WTC11 (cell line): ENCODE measurements around the gene SEBOX. TPM values are rescaled to one million over a fixed set of nuclear protein-coding genes. Genes with fewer than 3 reads are reported as not detected.

Source experiments
- ATAC-seq: fragments of 200-7000 bp; cut with Tn5 transposase; 2 replicates; pipeline ENCODE4 v1.10.0; 2021; ENCODE audit warnings: mild to moderate bottlenecking, moderate library complexity
- CTCF ChIA-PET: fragments of 300-600 bp; sonication (Branson Sonifier 250); formaldehyde crosslinking; loops from one replicate; lab custom pipeline; 2021; ENCODE audit warnings: antibody characterized with exemption; lab: Charles Lee
- POLR2A ChIA-PET: fragments of 350-600 bp; sonication (Branson Sonifier 250); formaldehyde crosslinking; loops from one replicate; lab custom pipeline; 2021; ENCODE audit warnings: antibody characterized with exemption; lab: Charles Lee
- DNase-seq: peaks from one replicate; pipeline ENCODE4 v3.0.0; 2021; ENCODE audit warnings: low spot score
- H3K27ac Mint-ChIP-seq: 2 replicates; pipeline ENCODE4 v1.8.0; 2021; ENCODE audit warnings: mixed read lengths
- H3K27me3 Mint-ChIP-seq: 2 replicates; pipeline ENCODE4 v1.8.0; 2021; ENCODE audit warnings: low read depth, mild to moderate bottlenecking, moderate library complexity, mixed read lengths
- H3K36me3 Mint-ChIP-seq: 2 replicates; pipeline ENCODE4 v1.8.0; 2021; ENCODE audit warnings: mixed read lengths
- H3K4me1 Mint-ChIP-seq: 2 replicates; pipeline ENCODE4 v1.8.0; 2022; ENCODE audit warnings: mixed read lengths
- H3K4me3 Mint-ChIP-seq: 2 replicates; pipeline ENCODE4 v1.8.0; 2021; ENCODE audit warnings: mild to moderate bottlenecking, moderate library complexity, mixed read lengths
- H3K9me3 Mint-ChIP-seq: 2 replicates; pipeline ENCODE4 v1.8.0; 2021; ENCODE audit warnings: mixed read lengths
- AFF4 ChIP-seq: sonication (generic); formaldehyde crosslinking; IDR thresholded peaks from 2 replicates; pipeline ENCODE4 v1.8.1; 2023; ENCODE audit warnings: mild to moderate bottlenecking, missing genetic modification reagents, borderline replicate concordance
- FOXJ3 ChIP-seq: sonication (generic); formaldehyde crosslinking; IDR thresholded peaks from 2 replicates; pipeline ENCODE4 v1.9.0; 2021; ENCODE audit warnings: missing genetic modification reagents, mild to moderate bottlenecking, borderline replicate concordance
- GABPB1 ChIP-seq: sonication (generic); formaldehyde crosslinking; IDR thresholded peaks from 2 replicates; pipeline ENCODE4 v1.8.1; 2023; ENCODE audit warnings: mild to moderate bottlenecking, missing genetic modification reagents
- GRHL2 ChIP-seq: fragments of 250-450 bp; sonication (Bioruptor Pico); IDR thresholded peaks from 2 replicates; pipeline ENCODE4 v1.8.0; 2022; ENCODE audit warnings: mild to moderate bottlenecking, moderate library complexity; ENCODE audit not compliant: insufficient replicate concordance, severe bottlenecking
- GTF2I ChIP-seq: fragments of 250-450 bp; sonication (Bioruptor Pico); conservative IDR thresholded peaks from 2 replicates; pipeline ENCODE4 v1.4.0; 2021; ENCODE audit warnings: mild to moderate bottlenecking
- HMGXB4 ChIP-seq: sonication (generic); formaldehyde crosslinking; IDR thresholded peaks from 2 replicates; pipeline ENCODE4 v1.8.1; 2023; ENCODE audit warnings: mild to moderate bottlenecking, moderate library complexity, missing genetic modification reagents
- JUN ChIP-seq: sonication (generic); formaldehyde crosslinking; IDR thresholded peaks from 2 replicates; pipeline ENCODE4 v1.8.0; 2023; ENCODE audit warnings: mild to moderate bottlenecking, missing genetic modification reagents
- MXD4 ChIP-seq: fragments of 250-450 bp; sonication (Bioruptor Pico); IDR thresholded peaks from 2 replicates; pipeline ENCODE4 v1.8.0; 2021; ENCODE audit warnings: mild to moderate bottlenecking, moderate library complexity, borderline replicate concordance
- MYBL2 ChIP-seq: sonication (generic); formaldehyde crosslinking; IDR thresholded peaks from 2 replicates; pipeline ENCODE4 v1.8.1; 2023; ENCODE audit warnings: mild to moderate bottlenecking, moderate library complexity, missing genetic modification reagents
- NR2C2 ChIP-seq: sonication (generic); formaldehyde crosslinking; IDR thresholded peaks from 2 replicates; pipeline ENCODE4 v1.8.0; 2022; ENCODE audit warnings: mild to moderate bottlenecking, missing genetic modification reagents
- SP1 ChIP-seq: sonication (generic); formaldehyde crosslinking; conservative IDR thresholded peaks from 2 replicates; pipeline ENCODE4 v1.8.1; 2022; ENCODE audit warnings: missing genetic modification reagents
- STAT6 ChIP-seq: sonication (generic); formaldehyde crosslinking; conservative IDR thresholded peaks from 2 replicates; pipeline ENCODE4 v1.8.1; 2023; ENCODE audit warnings: mild to moderate bottlenecking, low read depth, missing genetic modification reagents, moderate library complexity
- TEAD4 ChIP-seq: sonication (generic); formaldehyde crosslinking; IDR thresholded peaks from 2 replicates; pipeline ENCODE4 v1.8.0; 2022; ENCODE audit warnings: mild to moderate bottlenecking, missing genetic modification reagents
- ZBTB43 ChIP-seq: sonication (generic); formaldehyde crosslinking; IDR thresholded peaks from 2 replicates; pipeline ENCODE4 v1.8.1; 2023; ENCODE audit warnings: mild to moderate bottlenecking, missing genetic modification reagents
- ZMAT4 ChIP-seq: fragments of 250-450 bp; sonication (Bioruptor Pico); IDR thresholded peaks from 2 replicates; pipeline ENCODE4 v1.9.0; 2021; ENCODE audit warnings: mild to moderate bottlenecking
- ZNF263 ChIP-seq: sonication (generic); formaldehyde crosslinking; IDR thresholded peaks from 2 replicates; pipeline ENCODE4 v1.8.1; 2022; ENCODE audit warnings: low read depth, mild to moderate bottlenecking, moderate library complexity, missing genetic modification reagents
- ZNF317 ChIP-seq: sonication (generic); formaldehyde crosslinking; IDR thresholded peaks from 2 replicates; pipeline ENCODE4 v1.8.1; 2023; ENCODE audit warnings: low read depth, mild to moderate bottlenecking, moderate library complexity, missing genetic modification reagents, borderline replicate concordance
- ZNF671 ChIP-seq: fragments of 250-450 bp; sonication (Bioruptor Pico); IDR thresholded peaks from 2 replicates; pipeline ENCODE4 v1.8.0; 2021; ENCODE audit warnings: mild to moderate bottlenecking
- total RNA-seq: library from RNA; stranded (reverse); gene quantifications from 3 replicates; pipeline ENCODE4 v1.2.3, GENCODE V29; 2021

SEBOX gene
- total RNA-seq, 1 experiment from 2014 or later = not detected

GRCh38 chr17:28368915-28369683 lies 4.1 kb upstream of the SEBOX start (continued):
- TF ChIP-seq GRHL2 (CRISPR knock-in tag) (no peak), ZNF671 (no peak)

- Mint-ChIP-seq H3K27ac (no peak overlapping the region), H3K4me1 (peaks cover 19% of the 10 kb centered on the region), H3K9me3 (no peaks in the 10 kb centered on the region), H3K36me3 (no peaks in the 10 kb centered on the region), H3K4me3 (no peak overlapping the region), H3K27me3 (peaks cover 20% of the 10 kb centered on the region)
- ChIA-PET CTCF (no interaction called here), POLR2A (no interaction called here)
- DNase-seq = no peak
- TF ChIP-seq ZNF317 (CRISPR knock-in tag) = no peak
- peak; percentile 61; the same call in 1 of the 2 replicates for TF ChIP-seq GABPB1
- no peak for ATAC-seq
These were observed 3.4 kb upstream of the SEBOX start for GRCh38 chr17:28368306-28368831.

- Mint-ChIP-seq H3K4me1 (peaks cover 16% of the 10 kb centered on the region), H3K27ac (no peak overlapping the region), H3K27me3 (peaks cover 14% of the 10 kb centered on the region), H3K9me3 (no peaks in the 10 kb centered on the region), H3K36me3 (no peaks in the 10 kb centered on the region)
- no peak for DNase-seq
- POLR2A ChIA-PET = interaction anchor here (1.3 kb wide), 1 partner anchor 10 kb away, joined by 12 read pairs; the partner anchor contains the start of gene POLDIP2
- CTCF ChIA-PET = interaction anchor here (1.1 to 2.5 kb wide), 3 partner anchors 10 to 132 kb away, joined by 3 to 16 read pairs (median 9); partner anchors contain the start of gene POLDIP2
- ATAC-seq = no peak
- no peak for TF ChIP-seq ZBTB43 (CRISPR knock-in tag)
- TF ChIP-seq SP1 = no peak
- TF ChIP-seq STAT6 = no peak
- TF ChIP-seq ZNF263 = no peak
- TF ChIP-seq FOXJ3 (CRISPR knock-in tag) = no peak
- TF ChIP-seq, all 79 proteins: peak for 0
- H3K4me3 Mint-ChIP-seq = no peak overlapping the region
These were observed 2.8 kb upstream of the SEBOX start for GRCh38 chr17:28367641-28368305.

GRCh38 chr17:28366605-28367004 lies 1.6 kb upstream of the SEBOX start:
- DNase-seq (no peak), ATAC-seq (no peak)
- no peaks in the 10 kb centered on the region for H3K9me3 Mint-ChIP-seq
- peaks cover 15% of the 10 kb centered on the region for H3K4me1 Mint-ChIP-seq
- H3K27me3 Mint-ChIP-seq = peaks cover 5% of the 10 kb centered on the region; the same call in 1 of the 2 replicates
- no peak overlapping the region for H3K27ac Mint-ChIP-seq
- POLR2A ChIA-PET = interaction anchor here (1.3 kb wide), 1 partner anchor 9 kb away, joined by 12 read pairs; the partner anchor contains the start of gene POLDIP2
- H3K4me3 Mint-ChIP-seq = no peak overlapping the region
- H3K36me3 Mint-ChIP-seq = 0 out of 2 replicates have a peak, but pooled peaks cover 3% of the 10 kb centered on the region
- CTCF ChIA-PET = interaction anchor here (0.6 to 2.5 kb wide), 9 partner anchors 9 to 133 kb away, joined by 3 to 16 read pairs (median 4); partner anchors contain the start of gene POLDIP2
- TF ChIP-seq JUN (CRISPR knock-in tag) (no peak), ZNF317 (CRISPR knock-in tag) (no peak), MYBL2 (no peak), MXD4 (CRISPR knock-in tag) (no peak), ZMAT4 (no peak), AFF4 (no peak), NR2C2 (CRISPR knock-in tag) (no peak), HMGXB4 (no peak), GTF2I (CRISPR knock-in tag) (no peak), TEAD4 (CRISPR knock-in tag) (no peak)
